ENCODE measurements around the gene ADH1A.
"Not testable (repeated sequence)": the region's sequence is repeated elsewhere in the genome, so short reads cannot be mapped to it uniquely, and the experiment has no call there.

The ADH1A gene

GRCh38 chr4:99290848-99291786 lies at the start of gene ADH1A:
TSS of gene ADH1A (minus strand) at chr4:99290985. CDS start at chr4:99290914, 71 bp downstream.
- DNase-seq (ENCODE audit: low read depth, low spot score), result no peak

- no peak for DNase-seq (ENCODE audit: low read depth, low spot score)
Measured at GRCh38 chr4:99339172-99339571, 48.4 kb upstream of the ADH1A start.

GRCh38 chr4:99336553-99336952 lies 45.8 kb upstream of the ADH1A start:
- DNase-seq (ENCODE audit: low read depth, low spot score), result no peak

GRCh38 chr4:99334880-99335279 lies 44.1 kb upstream of the ADH1A start:
- no peak for DNase-seq (ENCODE audit: low read depth, low spot score)

GRCh38 chr4:99330648-99331047 lies 39.9 kb upstream of the ADH1A start:
- DNase-seq (ENCODE audit: low read depth, low spot score), result no peak

- no peak for DNase-seq (ENCODE audit: low read depth, low spot score)
Measured at GRCh38 chr4:99329876-99330275, 39.1 kb upstream of the ADH1A start.

- DNase-seq (ENCODE audit: low read depth, low spot score), result no peak
Measured at GRCh38 chr4:99324979-99325378, 34.2 kb upstream of the ADH1A start.

GRCh38 chr4:99324361-99324760 lies 33.6 kb upstream of the ADH1A start:
- DNase-seq (ENCODE audit: low read depth, low spot score), result no peak

GRCh38 chr4:99323756-99324155 lies 33.0 kb upstream of the ADH1A start:
- no peak for DNase-seq (ENCODE audit: low read depth, low spot score)

GRCh38 chr4:99321241-99322191 lies 30.7 kb upstream of the ADH1A start, which contains the start of gene ADH1B:
TSS of gene ADH1B (minus strand) at chr4:99321401. CDS start at chr4:99321331, 70 bp downstream.
- DNase-seq (ENCODE audit: low read depth, low spot score), result no peak

- not testable (repeated sequence) for DNase-seq (ENCODE audit: low read depth, low spot score)
Measured at GRCh38 chr4:99317811-99318210, 27.0 kb upstream of the ADH1A start.

- no peak for DNase-seq (ENCODE audit: low read depth, low spot score)
Measured at GRCh38 chr4:99317354-99317753, 26.6 kb upstream of the ADH1A start.

GRCh38 chr4:99315839-99316238 lies 25.1 kb upstream of the ADH1A start:
- DNase-seq (ENCODE audit: low read depth, low spot score), result no peak

GRCh38 chr4:99314211-99314610 lies 23.4 kb upstream of the ADH1A start:
- no peak for DNase-seq (ENCODE audit: low read depth, low spot score)

- DNase-seq (ENCODE audit: low read depth, low spot score), result no peak
Measured at GRCh38 chr4:99310389-99310788, 19.6 kb upstream of the ADH1A start.

GRCh38 chr4:99305638-99306400 lies 15.0 kb upstream of the ADH1A start:
- DNase-seq (ENCODE audit: low read depth, low spot score), result no peak

- DNase-seq (ENCODE audit: low read depth, low spot score), result no peak
Measured at GRCh38 chr4:99301376-99302164, 10.8 kb upstream of the ADH1A start.

GRCh38 chr4:99300934-99301333 lies 10.1 kb upstream of the ADH1A start:
- DNase-seq (ENCODE audit: low read depth, low spot score), result no peak

- DNase-seq (ENCODE audit: low read depth, low spot score), result peak; percentile 62
Measured at GRCh38 chr4:99293357-99293756, 2.6 kb upstream of the ADH1A start.

GRCh38 chr4:99285387-99285786 lies 5.4 kb downstream of the ADH1A start:
- DNase-seq (ENCODE audit: low read depth, low spot score), result no peak

GRCh38 chr4:99282731-99283130 lies 8.1 kb downstream of the ADH1A start:
- no peak for DNase-seq (ENCODE audit: low read depth, low spot score)

Data from ELF-1 (cell line).